COLO668 (cell line): ENCODE results near the gene RASSF1.
"Not testable (repeated sequence)": the region's sequence is repeated elsewhere in the genome, so short reads cannot be mapped to it uniquely, and the experiment has no call there.

ENCODE experiments used
- DNase-seq: peaks from one replicate; lab custom pipeline; 2025; ENCODE audit not compliant: unreplicated experiment; lab: John Stamatoyannopoulos, UW

The RASSF1 gene

DNA sequence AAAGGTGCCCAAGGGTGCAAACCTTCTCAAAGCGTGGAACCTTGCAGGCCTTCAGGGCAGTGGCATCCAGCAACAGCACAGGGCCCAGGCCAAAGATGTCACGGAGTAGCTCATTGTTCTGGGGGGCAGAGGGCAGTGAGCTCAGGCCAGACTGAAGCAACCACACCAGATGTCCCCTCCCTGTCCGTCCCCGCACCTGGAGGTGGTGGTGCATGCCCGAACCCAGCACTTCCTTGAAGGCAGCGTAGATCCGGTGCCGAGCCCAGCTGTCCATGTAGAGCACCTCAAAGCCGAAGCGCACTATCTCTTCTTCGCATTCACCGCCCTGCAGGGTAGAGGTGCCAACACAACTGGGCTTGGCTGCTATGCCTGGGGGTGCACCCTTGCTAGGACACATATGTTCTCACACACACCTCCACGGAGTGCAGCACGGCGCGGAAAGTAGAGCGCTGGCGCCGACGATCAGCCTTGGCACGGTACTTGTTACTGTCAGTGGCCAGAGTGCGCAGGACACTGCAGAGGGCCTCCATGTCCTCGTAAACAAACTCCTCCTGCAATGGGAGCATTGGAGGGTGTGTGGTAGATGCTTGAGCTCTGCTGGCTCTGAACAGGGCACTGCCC, 52.1 kb downstream of the RASSF1 start:
- no peak for DNase-seq

DNA sequence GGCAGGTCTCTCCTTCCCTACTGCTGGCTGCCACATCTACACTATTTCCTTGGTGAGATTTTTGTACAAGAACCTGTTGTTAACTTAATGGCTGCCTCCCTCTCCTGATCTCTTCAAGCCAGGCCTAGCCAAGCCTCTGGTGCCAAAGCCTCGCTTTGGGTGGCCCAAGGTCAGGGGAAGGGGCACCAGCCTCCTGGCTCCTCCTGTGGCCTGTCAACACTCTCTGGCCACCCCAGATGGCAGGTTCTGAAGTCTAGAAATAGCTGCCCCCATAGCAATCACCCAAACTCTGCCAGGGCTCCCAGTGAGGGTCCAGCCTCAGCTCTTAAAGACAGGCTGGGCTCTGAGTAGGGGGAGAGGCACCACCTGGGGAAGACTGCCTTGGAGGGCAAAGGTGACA, 53.4 kb downstream of the RASSF1 start:
- DNase-seq: no peak

DNA sequence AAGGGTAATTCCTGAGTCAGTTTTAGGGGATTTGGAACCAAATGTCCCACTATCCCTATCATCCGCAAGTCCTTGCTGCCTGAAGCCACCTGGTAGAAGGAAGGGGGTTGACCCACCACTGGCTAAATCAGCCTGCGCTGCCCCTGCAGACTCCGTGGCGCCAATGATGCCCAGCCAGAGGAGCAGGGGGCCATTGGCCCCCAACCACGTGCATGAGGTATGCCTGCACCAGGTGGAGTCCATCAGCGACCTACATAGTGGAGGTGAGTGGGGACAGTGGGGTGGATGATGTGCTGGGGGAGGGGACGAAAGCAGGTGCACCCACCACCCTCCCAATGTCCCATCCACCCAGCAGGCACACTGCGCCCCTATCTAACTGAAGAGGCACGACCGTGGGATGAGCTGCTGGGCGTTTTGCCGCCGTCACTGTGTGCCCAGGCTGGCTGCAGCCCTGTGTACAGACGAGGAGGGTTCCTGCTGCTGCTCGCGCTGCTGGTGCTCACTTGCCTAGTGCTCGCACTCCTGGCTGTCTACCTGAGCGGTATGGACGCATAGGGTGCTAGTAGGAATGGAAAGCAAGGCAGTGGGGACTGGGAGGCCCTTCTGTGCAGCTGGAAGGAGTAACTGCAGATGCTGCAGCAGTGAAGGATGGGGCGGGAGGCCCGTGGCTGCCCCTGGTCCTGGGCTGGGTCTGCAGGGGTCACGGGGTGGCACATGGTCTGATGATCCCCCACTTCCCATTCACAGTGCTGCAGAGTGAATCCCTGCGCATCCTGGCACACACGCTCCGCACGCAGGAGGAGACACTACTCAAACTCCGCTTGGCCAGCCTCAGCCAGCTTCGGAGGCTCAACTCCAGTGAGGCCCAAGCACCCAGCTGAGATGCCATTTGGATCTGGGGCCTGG, 54.1 kb downstream of the RASSF1 start:
- no peak for DNase-seq

DNA sequence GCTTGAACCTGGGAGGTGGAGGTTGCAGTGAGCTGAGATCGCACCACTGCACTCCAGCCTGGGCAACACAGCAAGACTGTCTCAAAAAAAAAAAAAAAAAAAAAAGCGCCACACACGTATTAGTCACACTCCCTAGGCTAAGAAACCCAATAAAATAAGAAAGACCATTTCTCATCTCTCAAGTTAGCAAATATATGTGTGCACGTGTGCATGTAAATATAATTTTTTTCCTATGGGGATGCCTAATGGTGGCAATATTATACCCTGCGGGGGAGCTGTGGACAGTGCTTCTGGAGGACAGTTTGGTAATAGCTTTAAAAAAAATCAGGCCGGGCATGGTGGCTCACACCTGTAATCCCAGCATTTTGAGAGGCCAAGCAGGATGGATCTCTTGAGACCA, 56.5 kb downstream of the RASSF1 start:
- not testable (repeated sequence) for DNase-seq
